Activated naive CD4-positive, alpha-beta T cell treated with Interleukin-2 at 50 U/mL for 16 hours (primary cell): ENCODE data around the gene NELFA.
"Not testable (repeated sequence)": the region's sequence is repeated elsewhere in the genome, so short reads cannot be mapped to it uniquely, and the experiment has no call there.

Experiments used
- DNase-seq: peaks from one replicate; pipeline ENCODE4 v3.0.0-alpha.2; 2020

NELFA gene

DNA sequence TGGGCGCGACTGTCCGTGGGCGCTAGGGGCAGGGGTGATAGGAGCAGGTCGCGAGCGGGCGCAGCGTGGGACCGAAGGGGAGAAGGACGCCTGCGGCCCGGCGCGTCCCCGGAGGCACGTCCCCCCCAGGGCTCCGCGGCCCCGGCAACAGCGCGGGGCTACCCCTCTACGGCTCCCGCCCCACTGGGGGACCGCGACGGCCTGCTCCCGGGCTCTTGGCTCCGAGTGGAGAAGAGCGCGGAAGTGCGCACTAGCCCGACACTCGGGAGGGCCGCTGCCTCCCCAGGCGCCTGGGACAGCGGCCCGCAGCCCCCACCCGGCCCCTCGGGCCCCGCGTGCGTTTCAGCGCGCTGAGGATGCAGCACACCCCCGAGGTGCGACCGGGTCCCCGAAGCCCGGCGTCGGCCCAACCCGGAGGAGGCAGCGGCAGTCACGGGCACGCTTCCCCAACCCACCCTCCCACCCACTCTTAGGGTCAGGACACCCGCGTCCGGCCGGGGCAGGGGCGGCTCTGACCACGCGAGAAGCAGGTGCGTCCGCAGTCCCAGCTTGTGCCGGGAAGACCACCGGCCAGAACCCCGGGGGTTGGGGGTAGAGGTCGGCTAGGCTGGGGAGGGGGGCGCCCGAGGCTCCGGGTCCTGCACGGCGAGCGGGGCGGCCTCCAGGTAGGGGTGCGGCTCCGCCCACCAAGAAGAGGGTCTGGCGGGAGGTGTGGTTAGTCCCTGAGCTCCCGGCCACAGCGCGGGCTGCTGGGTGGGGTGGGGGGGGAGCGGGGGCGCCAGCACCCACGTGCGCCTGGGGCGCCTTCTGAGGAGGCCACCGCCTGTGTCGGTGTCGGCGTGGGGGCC, 31.8 kb upstream of the NELFA start:
- no peak for DNase-seq

DNA sequence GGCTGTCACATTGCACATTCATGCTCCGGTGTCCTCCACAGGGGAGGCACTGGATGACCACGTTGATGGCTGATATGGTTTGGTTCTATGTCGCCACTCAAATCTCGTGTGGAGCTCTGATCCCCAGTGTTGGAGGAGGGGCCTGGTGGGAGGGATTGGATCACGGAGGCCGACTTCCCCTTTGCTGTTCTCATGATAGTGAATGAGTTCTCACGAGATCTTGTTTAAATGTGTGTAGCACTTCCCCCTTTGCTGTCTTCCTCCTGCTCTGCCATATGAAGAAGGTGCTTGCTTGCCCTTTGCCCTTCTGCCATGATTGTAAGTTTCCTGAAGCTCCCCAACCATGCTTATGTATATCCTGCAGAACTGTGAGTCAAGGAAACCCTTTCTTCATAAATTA, 28.1 kb upstream of the NELFA start:
- no peak for DNase-seq

- no peak for DNase-seq
Observed at GRCh38 chr4:2036327-2036726, 27.6 kb upstream of the NELFA start.

DNA sequence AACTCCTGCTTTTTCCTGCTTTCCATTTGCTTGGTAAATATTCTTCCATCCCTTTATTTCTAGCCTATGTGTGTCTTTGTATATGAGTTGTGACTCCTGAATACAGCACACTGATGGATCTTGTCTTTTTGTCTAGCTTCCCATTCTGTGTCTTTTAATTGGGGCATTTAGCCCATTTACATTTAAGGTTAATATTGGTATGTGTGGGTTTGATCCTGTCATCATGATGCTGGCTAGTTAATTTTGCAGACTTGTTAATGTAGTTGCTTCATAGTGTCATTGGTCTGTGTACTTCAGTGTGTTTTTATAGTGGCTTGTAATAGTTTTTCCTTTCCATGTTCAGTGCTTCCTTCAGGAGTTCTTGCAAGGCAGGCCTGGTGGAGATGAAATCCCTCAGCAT, 22.4 kb upstream of the NELFA start:
- not testable (repeated sequence) for DNase-seq

DNA sequence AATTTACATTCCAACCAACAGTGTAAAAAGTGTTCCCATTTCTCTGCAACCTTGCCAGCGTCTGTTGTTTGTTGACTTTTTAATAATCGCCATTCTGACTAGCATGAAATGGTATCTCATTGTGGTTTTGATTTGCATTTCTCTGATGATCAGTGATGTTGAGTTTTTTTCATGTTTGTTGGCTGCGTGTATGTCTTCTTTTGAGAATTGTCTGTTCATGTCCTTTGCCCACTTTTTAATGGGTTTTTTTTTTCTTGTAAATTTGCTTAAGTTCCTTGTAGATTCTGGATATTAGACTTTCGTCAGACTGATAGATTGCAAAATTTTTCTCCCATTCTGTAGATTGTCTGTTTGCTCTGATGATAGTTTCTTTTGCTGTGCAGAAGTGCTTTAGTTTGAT, 18.3 kb upstream of the NELFA start:
- DNase-seq = not testable (repeated sequence)

GRCh38 chr4:2025817-2026216, 17.0 kb upstream of the NELFA start:
- DNase-seq = no peak

DNA sequence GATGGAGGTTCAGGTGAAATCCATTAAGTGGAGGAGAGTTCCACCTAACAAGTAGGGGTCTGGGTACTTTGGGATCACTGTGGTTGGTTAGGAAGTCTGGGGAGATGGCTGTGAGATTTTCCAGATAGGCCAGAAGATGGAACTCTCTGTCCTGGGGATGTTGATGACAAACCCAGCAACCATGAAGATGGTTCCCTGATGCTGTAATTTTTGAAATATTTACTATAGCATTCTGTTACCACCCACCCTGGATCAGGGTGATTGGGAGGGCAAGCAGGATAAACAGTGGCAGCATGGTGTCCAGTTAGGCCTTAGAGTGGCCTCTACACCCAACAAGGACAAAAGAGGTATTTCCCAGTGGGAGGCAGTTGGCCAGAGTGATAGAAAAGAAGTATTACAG, 15.9 kb upstream of the NELFA start:
- DNase-seq = no peak

- not testable (repeated sequence) for DNase-seq
Observed at GRCh38 chr4:2021358-2022018, 12.7 kb upstream of the NELFA start.

DNA sequence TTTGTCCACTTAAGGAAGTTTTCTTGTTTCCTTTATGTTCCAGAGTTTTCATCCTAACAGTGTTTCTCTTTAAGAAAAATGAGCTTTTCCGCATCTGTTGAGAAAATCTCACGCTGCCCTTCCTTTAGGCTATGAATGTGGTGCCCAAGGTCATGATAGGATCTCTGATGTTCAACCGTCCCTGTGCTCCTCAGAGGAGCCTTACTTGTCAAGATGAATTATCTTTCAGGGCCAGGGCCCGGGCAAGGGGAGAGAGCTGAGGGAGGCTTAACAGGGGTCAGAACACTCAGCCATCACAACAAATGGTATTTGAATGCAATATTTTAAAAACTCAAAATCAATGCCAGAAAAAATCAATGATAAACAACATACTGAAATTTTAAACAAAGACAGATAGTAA, 6.2 kb upstream of the NELFA start:
- DNase-seq = no peak

DNA sequence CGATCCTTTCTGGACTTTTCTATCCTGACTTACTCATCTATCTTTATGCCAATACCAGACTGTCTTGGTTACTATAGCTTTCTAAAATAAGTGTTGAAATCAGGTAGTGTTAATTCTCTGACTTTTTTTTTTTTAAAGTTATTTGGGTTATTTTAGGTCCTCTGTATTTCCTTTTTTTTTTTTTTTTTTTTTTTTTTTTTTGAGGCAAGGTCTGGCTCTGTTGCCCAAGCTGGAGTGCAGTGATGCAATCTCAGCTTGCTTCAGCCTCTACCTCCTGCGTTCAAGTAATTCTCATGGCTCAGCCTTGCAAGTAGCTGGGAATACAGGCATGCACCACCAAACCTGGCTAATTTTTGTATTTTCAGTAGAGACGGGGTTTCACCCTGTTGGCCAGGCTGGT, 2.8 kb upstream of the NELFA start:
- DNase-seq = no peak

DNA sequence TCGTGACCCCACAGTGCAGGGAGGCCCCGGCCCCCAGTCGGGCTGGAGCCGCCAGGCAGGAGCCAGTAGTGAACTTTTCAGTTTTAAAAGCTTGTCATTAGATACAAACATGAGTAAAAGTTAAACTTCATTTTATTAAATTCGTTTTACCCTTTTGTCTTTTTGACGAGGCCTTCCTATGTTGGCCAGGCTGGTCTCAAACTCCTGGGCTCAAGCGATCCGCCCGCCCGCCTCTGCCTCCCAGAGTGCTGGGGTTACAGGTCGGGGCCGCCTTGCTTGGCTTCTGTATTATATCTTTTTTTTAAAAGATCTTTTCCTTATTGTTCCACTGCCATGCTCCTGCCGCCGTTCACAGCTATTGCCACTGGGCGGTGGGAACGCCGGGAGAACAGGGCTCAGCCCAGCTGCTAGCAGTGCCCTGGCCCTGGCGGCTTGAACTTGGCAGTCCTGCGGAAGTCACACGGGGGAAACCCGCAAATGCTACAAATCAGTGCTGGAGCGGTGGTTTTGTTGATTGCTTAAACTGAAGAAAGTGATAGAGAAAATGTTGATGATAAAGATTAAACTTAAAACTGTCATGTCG, 968 bp upstream of the NELFA start:
- peak; percentile 54 for DNase-seq

- no peak for DNase-seq
Observed at GRCh38 chr4:2008671-2008920, 178 bp downstream of the NELFA start.

- DNase-seq = no peak
Observed at GRCh38 chr4:2007804-2008670, 737 bp downstream of the NELFA start.

DNA sequence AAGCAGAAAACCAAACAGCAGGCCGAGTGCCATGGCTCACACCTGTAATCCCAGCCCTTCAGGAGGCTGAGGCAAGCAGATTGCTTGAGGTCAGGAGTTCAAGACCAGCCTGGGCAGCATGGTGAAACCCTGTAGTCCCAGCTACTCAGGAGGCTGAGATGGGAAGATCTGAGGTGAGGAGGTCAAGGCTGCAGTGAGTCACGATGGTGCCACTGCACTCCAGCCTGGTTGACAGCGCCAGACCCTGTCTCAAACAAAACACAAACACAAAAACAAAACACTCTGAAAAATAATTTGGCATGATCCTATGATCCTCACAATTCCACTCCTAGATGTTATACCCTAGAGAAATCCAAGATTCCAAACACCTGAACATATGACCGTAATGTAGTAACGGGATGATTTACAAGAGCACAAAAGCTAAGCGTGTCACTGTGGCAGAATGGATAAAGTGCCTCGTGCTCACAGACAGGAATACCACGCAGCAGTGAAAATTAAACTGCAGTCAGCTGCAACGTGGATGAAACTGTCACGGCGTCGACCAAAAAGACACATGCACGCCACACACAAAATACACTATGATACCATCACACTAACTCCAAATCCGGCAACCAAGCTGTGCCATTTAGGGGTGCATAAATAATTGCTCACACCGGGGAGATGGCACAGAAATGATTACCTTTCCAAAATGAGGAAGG, 1.7 kb downstream of the NELFA start:
- DNase-seq = no peak

GRCh38 chr4:2006367-2006766, 2.4 kb downstream of the NELFA start:
- no peak for DNase-seq

GRCh38 chr4:2003361-2003760, 5.4 kb downstream of the NELFA start:
- DNase-seq = not testable (repeated sequence)

- not testable (repeated sequence) for DNase-seq
Observed at GRCh38 chr4:1999308-1999707, 9.5 kb downstream of the NELFA start.

- no peak for DNase-seq
Observed at GRCh38 chr4:1998296-1998695, 10.5 kb downstream of the NELFA start.

- DNase-seq = no peak
Observed at GRCh38 chr4:1997712-1998111, 11.1 kb downstream of the NELFA start.

- DNase-seq = no peak
Observed at GRCh38 chr4:1996866-1997611, 11.7 kb downstream of the NELFA start.

- no peak for DNase-seq
Observed at GRCh38 chr4:1994938-1995337, 13.8 kb downstream of the NELFA start.
